Measurements from ENCODE around the gene MDGA2.

MDGA2 gene

DNA sequence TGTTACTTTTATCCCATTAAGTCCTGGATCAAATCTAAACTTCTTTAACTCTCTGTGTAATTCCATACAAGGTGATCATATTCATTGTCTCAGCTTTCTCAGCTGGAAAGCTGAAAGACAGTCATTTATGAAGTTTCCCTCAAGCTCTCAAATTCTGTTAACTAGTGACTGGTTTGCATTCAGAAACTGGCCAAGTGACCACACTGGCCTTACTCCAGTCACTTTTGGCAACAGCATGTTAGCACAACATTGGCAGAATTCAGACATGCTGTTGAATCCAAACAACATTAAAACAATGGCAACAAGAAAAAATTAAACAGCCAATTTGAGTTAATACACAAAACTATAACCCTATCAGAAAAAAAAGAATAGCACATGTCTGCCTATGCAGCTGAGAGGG is 343.3 kb downstream of the MDGA2 start:
- TF ChIP-seq, protein P1, sequence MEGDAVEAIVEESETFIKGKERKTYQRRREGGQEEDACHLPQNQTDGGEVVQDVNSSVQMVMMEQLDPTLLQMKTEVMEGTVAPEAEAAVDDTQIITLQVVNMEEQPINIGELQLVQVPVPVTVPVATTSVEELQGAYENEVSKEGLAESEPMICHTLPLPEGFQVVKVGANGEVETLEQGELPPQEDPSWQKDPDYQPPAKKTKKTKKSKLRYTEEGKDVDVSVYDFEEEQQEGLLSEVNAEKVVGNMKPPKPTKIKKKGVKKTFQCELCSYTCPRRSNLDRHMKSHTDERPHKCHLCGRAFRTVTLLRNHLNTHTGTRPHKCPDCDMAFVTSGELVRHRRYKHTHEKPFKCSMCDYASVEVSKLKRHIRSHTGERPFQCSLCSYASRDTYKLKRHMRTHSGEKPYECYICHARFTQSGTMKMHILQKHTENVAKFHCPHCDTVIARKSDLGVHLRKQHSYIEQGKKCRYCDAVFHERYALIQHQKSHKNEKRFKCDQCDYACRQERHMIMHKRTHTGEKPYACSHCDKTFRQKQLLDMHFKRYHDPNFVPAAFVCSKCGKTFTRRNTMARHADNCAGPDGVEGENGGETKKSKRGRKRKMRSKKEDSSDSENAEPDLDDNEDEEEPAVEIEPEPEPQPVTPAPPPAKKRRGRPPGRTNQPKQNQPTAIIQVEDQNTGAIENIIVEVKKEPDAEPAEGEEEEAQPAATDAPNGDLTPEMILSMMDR (conservative IDR thresholded peaks at IDR 0.05; ENCODE audit: low read depth, low read length) = no peak
- no peak for DNase-seq (ENCODE audit: low read depth)
- H3K4me3 ChIP-seq (ENCODE audit: low read depth, low read length) = no peak overlapping the region

DNA sequence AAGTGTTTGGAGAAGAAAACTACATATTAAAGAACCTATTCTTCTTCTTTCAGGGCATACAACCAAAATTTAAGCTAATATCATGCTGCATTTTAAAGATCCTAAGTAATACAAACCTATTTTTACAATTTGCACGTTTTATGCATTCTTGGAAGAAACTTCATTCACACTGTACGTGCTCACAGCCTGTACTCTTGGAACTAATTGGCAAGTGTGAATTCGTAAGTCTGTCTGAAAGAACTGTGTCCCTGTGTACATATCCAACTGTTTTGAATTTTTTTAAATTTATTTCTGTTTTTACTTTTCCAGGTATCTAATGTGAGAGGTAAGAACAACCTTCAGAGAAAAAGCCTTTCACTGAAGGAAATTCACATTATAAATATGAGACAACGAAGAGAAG is 347.0 kb downstream of the MDGA2 start:
- TF ChIP-seq, protein P1 (conservative IDR thresholded peaks at IDR 0.05; ENCODE audit: low read depth, low read length) = no peak
- H3K4me3 ChIP-seq (ENCODE audit: low read depth, low read length) = no peak overlapping the region
- no peak for DNase-seq (ENCODE audit: low read depth)

DNA sequence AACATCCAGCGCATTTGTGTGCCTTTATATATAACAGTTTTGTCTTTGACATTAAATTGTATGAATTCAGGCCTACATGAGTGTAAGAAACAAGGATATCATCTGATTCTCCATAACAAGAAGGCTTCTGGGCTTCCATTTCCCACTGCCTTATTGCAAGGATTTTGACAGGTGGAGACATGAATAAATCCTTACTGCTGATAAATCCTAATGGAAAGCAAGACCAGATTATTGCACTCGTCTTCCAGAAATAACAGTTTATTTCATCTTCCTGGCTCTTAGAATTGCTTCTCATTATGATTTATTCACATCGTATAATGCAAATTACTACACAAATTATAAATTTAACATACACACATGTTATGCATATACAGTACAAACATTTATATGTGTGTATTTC is 348.1 kb downstream of the MDGA2 start:
- H3K4me3 ChIP-seq (ENCODE audit: low read depth, low read length) = no peak overlapping the region
- DNase-seq (ENCODE audit: low read depth) = no peak
- TF ChIP-seq, protein P1 (conservative IDR thresholded peaks at IDR 0.05; ENCODE audit: low read depth, low read length) = no peak

DNA sequence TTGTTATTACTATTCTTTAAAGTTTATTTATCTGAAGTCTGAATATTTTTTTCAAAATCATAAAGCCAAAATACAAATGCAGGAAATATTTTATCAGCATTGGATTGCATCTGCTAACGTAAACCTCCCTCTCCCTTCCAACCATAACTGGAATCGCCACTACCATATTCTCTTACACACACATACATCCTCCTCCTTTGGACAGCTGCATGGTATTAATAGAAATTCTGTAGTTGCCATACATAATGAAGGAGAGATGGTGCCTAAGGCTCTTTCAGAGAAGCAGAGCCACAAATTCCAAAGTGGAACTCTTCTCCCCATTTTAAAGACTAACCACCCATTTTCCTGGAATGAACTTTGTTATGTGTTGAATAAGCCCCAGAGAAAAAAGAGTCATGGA is 352.7 kb downstream of the MDGA2 start:
- no peak overlapping the region for H3K4me3 ChIP-seq (ENCODE audit: low read depth, low read length)
- TF ChIP-seq, protein P1 (conservative IDR thresholded peaks at IDR 0.05; ENCODE audit: low read depth, low read length) = no peak
- no peak for DNase-seq (ENCODE audit: low read depth)

DNA sequence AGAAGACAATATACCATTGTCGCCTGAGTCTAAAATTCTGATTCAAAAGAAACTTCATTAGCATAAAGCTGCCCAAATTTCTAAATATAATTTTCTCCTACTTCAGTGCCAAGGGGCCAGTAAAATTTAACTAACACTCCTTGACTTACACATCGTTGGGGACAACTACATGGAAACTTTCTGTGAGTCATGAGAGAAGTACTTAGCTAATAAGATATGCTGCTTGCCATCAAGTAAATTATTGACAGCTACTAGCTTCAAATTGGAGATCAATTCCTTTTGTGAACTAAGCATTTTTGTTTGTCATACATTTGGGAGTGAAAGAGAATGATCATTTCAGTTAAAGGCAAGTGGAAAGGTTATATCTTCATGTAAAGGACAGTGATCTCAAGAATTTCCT is 373.3 kb downstream of the MDGA2 start:
- DNase-seq (ENCODE audit: low read depth) = no peak
- TF ChIP-seq, protein P1 (conservative IDR thresholded peaks at IDR 0.05; ENCODE audit: low read depth, low read length) = no peak
- no peak overlapping the region for H3K4me3 ChIP-seq (ENCODE audit: low read depth, low read length)

DNA sequence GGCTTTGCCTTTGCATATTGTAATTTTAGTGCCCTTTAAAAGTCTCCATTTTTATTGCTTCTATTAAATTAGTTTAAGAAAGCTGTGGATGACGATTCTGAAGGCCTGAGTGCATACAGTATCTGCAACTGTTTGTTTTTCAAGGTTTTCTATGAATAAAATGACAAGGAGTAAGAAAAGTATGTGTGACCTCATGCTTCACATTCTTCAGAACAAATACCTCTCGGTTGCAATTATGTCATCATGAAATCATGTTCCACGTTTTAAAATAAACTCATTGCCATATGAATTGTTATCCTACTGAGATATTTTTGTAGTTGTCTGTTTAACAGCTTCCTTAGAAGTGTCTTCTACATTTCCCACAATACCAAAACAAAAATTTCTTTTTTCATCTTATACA is 374.6 kb downstream of the MDGA2 start:
- TF ChIP-seq, protein P1 (conservative IDR thresholded peaks at IDR 0.05; ENCODE audit: low read depth, low read length) = no peak
- peak; percentile 45 for DNase-seq (ENCODE audit: low read depth)
- H3K4me3 ChIP-seq (ENCODE audit: low read depth, low read length) = no peak overlapping the region

DNA sequence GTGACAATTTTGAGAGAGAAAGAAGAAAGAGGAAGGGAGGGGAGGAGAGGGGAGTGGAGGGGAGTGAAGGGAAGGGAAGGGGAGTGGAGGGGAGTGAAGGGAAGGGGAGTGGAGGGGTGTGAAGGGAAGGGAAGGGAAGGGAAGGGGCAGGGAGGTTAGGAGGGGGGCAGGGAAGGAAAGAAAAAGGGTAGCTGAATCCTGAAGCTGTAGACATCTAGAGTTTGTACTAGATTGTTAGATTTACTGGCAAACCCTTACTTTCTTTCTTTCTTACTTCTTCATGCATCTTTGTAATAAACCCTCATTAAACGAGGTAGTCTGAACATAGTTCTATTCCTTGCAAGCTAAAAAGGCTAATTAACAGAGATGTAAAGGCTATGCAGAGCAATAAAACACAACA is 378.0 kb downstream of the MDGA2 start:
- TF ChIP-seq, protein P1 (conservative IDR thresholded peaks at IDR 0.05; ENCODE audit: low read depth, low read length) = no peak
- no peak for DNase-seq (ENCODE audit: low read depth)

More for the DNA sequence above, 378.0 kb downstream of the MDGA2 start:
- no peak overlapping the region for H3K4me3 ChIP-seq (ENCODE audit: low read depth, low read length)
